Lower leg skin (tissue), 3 donors: ENCODE results near the gene CCM2.

Source experiments
- CTCF ChIP-seq, 3 donors: fragments of 450-650 bp; IDR thresholded peaks; one replicate each; pipeline ENCODE4 v1.5.1; 2016; ENCODE audit warnings: antibody characterized with exemption in 3 of 3, mild to moderate bottlenecking in 3 of 3, moderate library complexity in 2 of 3
- POLR2A ChIP-seq, 2 donors: fragments of 450-650 bp; IDR thresholded peaks; one replicate each; pipeline ENCODE4 v1.6.1; 2016 to 2017; ENCODE audit warnings: antibody characterized with exemption in 2 of 2, mild to moderate bottlenecking in 1 of 2, moderate library complexity in 1 of 2

DNA sequence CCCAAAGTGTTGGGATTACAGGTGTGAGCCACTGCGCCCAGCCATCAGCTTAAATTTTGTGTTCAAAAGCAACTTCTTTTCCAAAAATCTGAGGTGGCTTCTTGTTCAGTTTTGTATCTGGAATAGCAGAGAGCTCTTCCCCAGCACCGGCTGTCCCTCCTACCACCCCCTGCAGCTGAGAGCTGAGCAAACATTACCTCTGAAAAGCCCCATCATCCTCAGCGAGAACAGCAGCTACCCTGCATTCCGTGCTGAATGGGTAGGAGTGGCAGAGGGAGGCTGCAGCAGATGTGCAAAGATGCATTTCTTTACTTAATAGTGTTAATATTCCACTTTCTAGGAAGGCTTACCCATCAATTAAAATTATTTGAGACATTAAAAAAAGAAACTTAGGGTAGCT lies 31.8 kb downstream of the CCM2 start:
- TF ChIP-seq CTCF (IDR thresholded peaks at IDR 0.05) (no peak), POLR2A (IDR thresholded peaks at IDR 0.05) (no peak)
